Naive thymus-derived CD4-positive, alpha-beta T cell (primary cell): Measurements from ENCODE around the gene ELAVL4. TPM values are rescaled to one million over a fixed set of nuclear protein-coding genes. Genes with fewer than 3 reads are reported as not detected.

Source experiments
- ATAC-seq: fragments of 150-1000 bp; cut with Tn5 transposase; 2 replicates; pipeline ENCODE4 v1.10.0; 2021; ENCODE audit warnings: mild to moderate bottlenecking, moderate library complexity
- CTCF ChIA-PET: fragments of 350-600 bp; sonication (Branson Sonifier 250); formaldehyde crosslinking; loops from one replicate; lab custom pipeline; 2021; ENCODE audit warnings: antibody characterized with exemption; lab: Charles Lee
- POLR2A ChIA-PET: fragments of 350-600 bp; sonication (Branson Sonifier 250); formaldehyde crosslinking; loops from one replicate; lab custom pipeline; 2021; ENCODE audit warnings: antibody characterized with exemption, inconsistent platforms; lab: Charles Lee
- DNase-seq, 9 donors: peaks; one replicate each; pipeline versions ENCODE4 v3.0.0 to v3.0.0-alpha.2; 2020 to 2022; ENCODE audit warnings: mixed read lengths in 1 of 9
- H3K27ac ChIP-seq: one replicate; pipeline ENCODE4 v1.7.0; 2013; ENCODE audit warnings: mild to moderate bottlenecking, low read depth, low read length, moderate library complexity
- H3K27me3 ChIP-seq, 2 donors: one replicate each; pipeline ENCODE4 v1.7.0; 2013; ENCODE audit warnings: low read length in 2 of 2, mild to moderate bottlenecking in 2 of 2, moderate library complexity in 2 of 2; ENCODE audit not compliant: control insufficient read depth in 2 of 2, insufficient read depth in 2 of 2
- H3K36me3 ChIP-seq, 3 experiments: 1 replicate in 2 of 3; 2 replicates in 1 of 3; pipeline ENCODE4 v1.7.0; 2013; ENCODE audit warnings: low read length in 3 of 3, mild to moderate bottlenecking in 3 of 3, moderate library complexity in 1 of 3; ENCODE audit not compliant: insufficient read depth in 3 of 3, control insufficient read depth in 2 of 3
- H3K4me1 ChIP-seq, 2 donors: one replicate each; pipeline ENCODE4 v1.7.0; 2013; ENCODE audit warnings: low read length in 2 of 2, mild to moderate bottlenecking in 2 of 2, moderate library complexity in 1 of 2; ENCODE audit not compliant: control insufficient read depth in 2 of 2, insufficient read depth in 2 of 2
- H3K4me3 ChIP-seq: 2 replicates; pipeline ENCODE4 v1.7.0; 2013; ENCODE audit warnings: mild to moderate bottlenecking, low read length
- H3K9me3 ChIP-seq, 3 experiments: 1 replicate in 2 of 3; 2 replicates in 1 of 3; pipeline ENCODE4 v1.7.0; 2013; ENCODE audit warnings: low read length in 3 of 3; ENCODE audit not compliant: control insufficient read depth in 2 of 3
- H3K27ac Mint-ChIP-seq, 9 donors: one replicate each; pipeline ENCODE4 v1.8.0; 2020 to 2022; ENCODE audit warnings: mixed read lengths in 9 of 9, mild to moderate bottlenecking in 8 of 9, moderate library complexity in 5 of 9, inconsistent platforms in 2 of 9
- H3K27me3 Mint-ChIP-seq, 5 donors: one replicate each; pipeline ENCODE4 v1.8.0; 2021 to 2022; ENCODE audit warnings: mixed read lengths in 5 of 5, mild to moderate bottlenecking in 1 of 5
- H3K36me3 Mint-ChIP-seq, 5 donors: one replicate each; pipeline ENCODE4 v1.8.0; 2020 to 2022; ENCODE audit warnings: mixed read lengths in 5 of 5, mild to moderate bottlenecking in 3 of 5, inconsistent platforms in 1 of 5
- H3K4me1 Mint-ChIP-seq, 7 donors: one replicate each; pipeline ENCODE4 v1.8.0; 2020 to 2022; ENCODE audit warnings: mixed read lengths in 7 of 7, mild to moderate bottlenecking in 3 of 7, inconsistent platforms in 1 of 7
- H3K4me3 Mint-ChIP-seq, 10 donors: one replicate each; pipeline ENCODE4 v1.8.0; 2020 to 2022; ENCODE audit warnings: mild to moderate bottlenecking in 10 of 10, mixed read lengths in 10 of 10, moderate library complexity in 6 of 10, inconsistent platforms in 2 of 10
- H3K9me3 Mint-ChIP-seq, 11 donors: one replicate each; pipeline ENCODE4 v1.8.0; 2020 to 2022; ENCODE audit warnings: mixed read lengths in 11 of 11, mild to moderate bottlenecking in 4 of 11, inconsistent platforms in 1 of 11, moderate library complexity in 1 of 11
- intact Hi-C, 2 donors: fragments of 100-400 bp; cut with micrococcal nuclease; formaldehyde crosslinking; loops; one replicate each; pipeline ENCODE4 v1.15.1; 2023
- polyA plus RNA-seq, 2 donors: library from polyadenylated mRNA; unstranded; fragments of 300-500 nt; fragmentation: Illumina TruSeq; gene quantifications; one replicate each; pipeline ENCODE4 v1.2.3, GENCODE V29; 2021
- total RNA-seq, 6 experiments: library from RNA in 5 of 6; stranded (reverse) in 5 of 6; gene quantifications; 1 replicate in 5 of 6; 2 replicates in 1 of 6; pipeline ENCODE4 v1.2.3 and lab custom pipeline; 2021 to 2026

Gene ELAVL4
- total and polyA plus RNA-seq, 7 experiments from 2014 or later: 0.76 TPM; not detected in 6

DNA sequence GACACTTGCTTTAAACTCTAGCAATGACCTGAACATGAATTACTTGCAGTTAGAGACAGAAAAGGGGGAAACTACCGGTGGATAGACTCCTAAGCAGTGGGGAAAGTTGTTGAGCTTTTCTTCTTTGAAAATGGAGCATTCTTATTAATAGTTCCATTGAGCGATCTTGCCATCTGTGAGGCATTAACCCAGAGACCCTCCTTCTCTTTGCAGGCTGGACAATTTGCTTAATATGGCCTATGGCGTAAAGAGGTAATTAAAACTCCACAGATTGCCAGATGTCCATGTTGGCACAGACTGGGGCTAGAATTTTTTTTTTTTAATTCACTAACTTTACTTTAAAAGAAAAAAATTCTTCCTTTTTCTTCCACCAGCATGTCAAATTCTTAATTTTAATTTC lies 88.5 kb downstream of the ELAVL4 start:
- intact Hi-C loops: no loop called here
- ChIA-PET POLR2A (interaction anchor here (0.7 kb wide), 1 partner anchor 621 kb away, joined by 3 read pairs; no protein-coding TSS in a partner anchor), CTCF (no interaction called here)
- Histone ChIP-seq H3K4me3 (no peak overlapping the region), H3K9me3 (no peaks in the 10 kb centered on the region), H3K4me1 (no peaks in the 10 kb centered on the region), H3K36me3 (no peaks in the 10 kb centered on the region), H3K27ac (no peak overlapping the region), H3K27me3 (no peaks in the 10 kb centered on the region)
- Mint-ChIP-seq H3K4me1 (no peaks in the 10 kb centered on the region), H3K27me3 (peaks cover 0 to 15% (median 9%) of the 10 kb centered on the region in 5 donors), H3K36me3 (no peaks in the 10 kb centered on the region), H3K9me3 (peaks cover 0 to 9% (median 0%) of the 10 kb centered on the region in 11 donors), H3K27ac (no peak overlapping the region), H3K4me3 (no peak overlapping the region)
- DNase-seq (no peak), ATAC-seq (no peak)

DNA sequence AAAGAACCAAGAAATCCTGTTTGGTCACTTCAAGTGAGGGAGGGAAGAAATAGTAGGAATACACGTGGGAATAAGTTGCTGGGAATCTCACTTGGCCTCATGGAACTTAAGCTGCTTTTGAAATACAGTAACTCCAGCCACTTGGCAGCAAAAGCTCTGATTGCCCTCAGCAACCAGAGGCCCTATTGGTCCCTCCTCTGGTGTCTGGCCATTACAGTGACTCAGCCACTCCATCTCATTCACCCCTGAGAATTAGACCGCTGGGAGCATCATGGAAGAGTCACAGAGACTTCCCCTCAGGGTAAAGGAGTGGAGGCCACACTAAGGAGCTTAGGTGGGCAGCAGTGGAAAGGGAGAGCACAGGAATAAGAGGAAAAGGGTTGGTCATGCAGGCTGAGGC lies 99.6 kb downstream of the ELAVL4 start:
- Histone ChIP-seq H3K9me3 (no peaks in the 10 kb centered on the region), H3K27ac (no peak overlapping the region), H3K4me3 (no peak overlapping the region), H3K36me3 (no peaks in the 10 kb centered on the region), H3K4me1 (no peaks in the 10 kb centered on the region), H3K27me3 (no peaks in the 10 kb centered on the region)
- Mint-ChIP-seq H3K27ac (no peak overlapping the region), H3K36me3 (no peaks in the 10 kb centered on the region), H3K4me1 (no peaks in the 10 kb centered on the region), H3K9me3 (peaks cover 0 to 2% (median 0%) of the 10 kb centered on the region in 11 donors), H3K27me3 (peaks cover 0 to 13% (median 7%) of the 10 kb centered on the region in 5 donors), H3K4me3 (no peak overlapping the region)
- CTCF ChIA-PET: no interaction called here
- POLR2A ChIA-PET: no interaction called here
- DNase-seq (no peak), ATAC-seq (no peak)
- intact Hi-C loops: no loop called here

DNA sequence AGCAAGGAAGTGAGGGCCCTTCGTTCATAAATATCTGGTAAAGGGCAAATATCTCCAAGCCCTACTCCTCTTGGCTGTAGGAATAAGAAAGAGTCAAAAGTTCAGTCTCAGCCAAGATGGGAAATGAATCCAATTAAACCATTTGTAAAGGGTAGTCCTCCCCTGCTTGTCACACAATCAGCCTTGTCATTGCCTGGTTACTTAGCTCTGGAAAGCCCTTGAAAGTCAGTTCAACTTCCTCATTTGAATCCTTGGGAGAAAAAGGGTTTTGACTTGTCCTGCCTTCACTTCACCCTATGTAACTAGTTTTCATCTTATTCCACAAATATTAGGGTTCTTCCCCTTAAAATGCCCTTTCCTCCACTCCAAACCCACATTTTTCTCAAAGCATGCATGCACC lies 100.0 kb downstream of the ELAVL4 start:
- intact Hi-C loops: no loop called here
- Mint-ChIP-seq H3K27ac (no peak overlapping the region), H3K4me1 (no peaks in the 10 kb centered on the region), H3K4me3 (no peak overlapping the region), H3K36me3 (no peaks in the 10 kb centered on the region), H3K27me3 (peaks cover 0 to 13% (median 3%) of the 10 kb centered on the region in 5 donors), H3K9me3 (peaks cover 0 to 2% (median 0%) of the 10 kb centered on the region in 11 donors)
- ATAC-seq: no peak
- Histone ChIP-seq H3K9me3 (no peaks in the 10 kb centered on the region), H3K36me3 (no peaks in the 10 kb centered on the region), H3K4me1 (no peaks in the 10 kb centered on the region), H3K4me3 (no peak overlapping the region), H3K27ac (no peak overlapping the region), H3K27me3 (no peaks in the 10 kb centered on the region)
- ChIA-PET CTCF (no interaction called here), POLR2A (no interaction called here)
- DNase-seq: no peak

DNA sequence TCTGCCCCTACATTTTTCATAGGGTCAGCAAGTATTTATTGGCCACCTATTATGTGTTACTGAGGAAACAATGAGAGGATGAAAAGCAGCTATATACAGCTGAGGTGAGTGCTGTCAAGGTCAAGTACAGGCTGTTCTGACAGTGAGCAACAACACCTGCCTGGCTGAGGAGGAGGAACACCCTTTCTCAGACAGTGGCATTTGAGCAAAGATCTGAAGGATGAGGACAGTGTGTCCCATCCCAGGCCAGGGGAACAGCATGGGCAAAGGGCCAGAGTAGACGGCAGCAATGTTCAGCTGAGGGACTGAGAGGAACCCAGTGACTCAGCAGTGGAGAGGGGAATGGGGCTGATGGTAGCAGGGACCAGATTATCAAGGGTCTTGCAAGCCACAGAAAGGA lies 101.0 kb downstream of the ELAVL4 start:
- H3K27ac ChIP-seq: no peak overlapping the region
- H3K36me3 ChIP-seq: no peaks in the 10 kb centered on the region
- no peak for DNase-seq
- H3K27ac Mint-ChIP-seq: no peak overlapping the region
- H3K27me3 ChIP-seq: no peaks in the 10 kb centered on the region
- no peak for ATAC-seq
- H3K9me3 ChIP-seq: no peaks in the 10 kb centered on the region
- no peaks in the 10 kb centered on the region for H3K36me3 Mint-ChIP-seq
- H3K27me3 Mint-ChIP-seq: peaks cover 0 to 13% (median 3%) of the 10 kb centered on the region in 5 donors
- peaks cover 0 to 2% (median 0%) of the 10 kb centered on the region in 11 donors for H3K9me3 Mint-ChIP-seq
- H3K4me1 ChIP-seq: no peaks in the 10 kb centered on the region
- POLR2A ChIA-PET: no interaction called here
- H3K4me1 Mint-ChIP-seq: no peaks in the 10 kb centered on the region
- CTCF ChIA-PET: no interaction called here
- no peak overlapping the region for H3K4me3 Mint-ChIP-seq
- H3K4me3 ChIP-seq: no peak overlapping the region
- intact Hi-C loops: no loop called here

DNA sequence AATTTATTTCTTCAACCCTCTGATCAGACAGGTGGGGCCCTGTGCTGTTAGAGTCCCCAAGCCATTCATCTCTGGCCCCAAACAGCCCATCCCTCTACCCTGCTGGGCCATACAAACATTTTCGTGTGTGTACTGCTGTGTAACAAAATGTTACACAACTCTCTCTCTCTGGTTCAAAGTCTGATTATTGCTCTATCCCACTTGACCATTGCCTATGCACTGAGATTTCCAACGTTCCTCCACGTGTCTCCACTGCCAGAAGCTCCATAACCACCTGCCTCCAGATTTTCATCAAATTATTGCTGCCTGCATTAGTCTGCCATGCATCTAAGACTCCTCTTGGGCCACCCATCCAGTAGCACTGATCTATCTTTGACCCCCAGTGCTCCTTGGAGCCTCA lies 104.8 kb downstream of the ELAVL4 start:
- no peaks in the 10 kb centered on the region for H3K9me3 ChIP-seq
- Mint-ChIP-seq H3K4me3 (no peak overlapping the region), H3K27ac (no peak overlapping the region), H3K4me1 (no peaks in the 10 kb centered on the region), H3K9me3 (no peaks in the 10 kb centered on the region), H3K36me3 (no peaks in the 10 kb centered on the region), H3K27me3 (peaks cover 0 to 9% (median 4%) of the 10 kb centered on the region in 5 donors)
- ChIA-PET POLR2A (no interaction called here), CTCF (no interaction called here)
- no peaks in the 10 kb centered on the region for H3K36me3 ChIP-seq
- intact Hi-C loops: no loop called here
- no peak overlapping the region for H3K4me3 ChIP-seq
- ATAC-seq: no peak
- H3K4me1 ChIP-seq: no peaks in the 10 kb centered on the region
- no peak for DNase-seq
- no peaks in the 10 kb centered on the region for H3K27me3 ChIP-seq
- H3K27ac ChIP-seq: no peak overlapping the region

DNA sequence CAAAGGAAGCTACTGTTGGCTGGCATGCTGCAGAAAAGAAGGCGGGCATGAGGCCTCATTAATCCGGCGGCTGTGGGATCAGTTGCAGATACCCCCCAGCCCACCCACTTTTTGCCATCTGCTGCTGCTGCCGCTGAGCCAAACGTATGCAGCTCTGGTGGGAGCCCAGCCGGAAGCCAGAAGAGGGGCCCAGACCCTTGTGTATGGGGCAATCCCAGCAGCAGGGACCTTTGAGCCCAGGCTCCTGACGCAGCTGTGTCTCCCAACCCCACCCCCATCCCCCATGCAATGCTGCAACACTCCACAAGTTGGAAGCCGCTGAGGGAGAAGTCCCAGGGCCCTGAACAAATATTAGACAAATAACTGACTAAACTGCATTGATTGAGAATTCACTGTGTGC lies 106.0 kb downstream of the ELAVL4 start:
- CTCF ChIA-PET: no interaction called here
- no peaks in the 10 kb centered on the region for H3K9me3 Mint-ChIP-seq
- peaks cover 0 to 4% (median 2%) of the 10 kb centered on the region in 5 donors for H3K27me3 Mint-ChIP-seq
- H3K27me3 ChIP-seq: no peaks in the 10 kb centered on the region
- POLR2A ChIA-PET: no interaction called here
- no peak overlapping the region for H3K27ac ChIP-seq
- H3K36me3 Mint-ChIP-seq: no peaks in the 10 kb centered on the region
- H3K27ac Mint-ChIP-seq: no peak overlapping the region
- H3K4me1 Mint-ChIP-seq: no peaks in the 10 kb centered on the region
- DNase-seq (no peak), ATAC-seq (no peak)
- H3K4me1 ChIP-seq: no peaks in the 10 kb centered on the region
- H3K4me3 Mint-ChIP-seq: no peak overlapping the region
- H3K9me3 ChIP-seq: no peaks in the 10 kb centered on the region
- intact Hi-C loops: no loop called here
- H3K36me3 ChIP-seq: no peaks in the 10 kb centered on the region
- no peak overlapping the region for H3K4me3 ChIP-seq

DNA sequence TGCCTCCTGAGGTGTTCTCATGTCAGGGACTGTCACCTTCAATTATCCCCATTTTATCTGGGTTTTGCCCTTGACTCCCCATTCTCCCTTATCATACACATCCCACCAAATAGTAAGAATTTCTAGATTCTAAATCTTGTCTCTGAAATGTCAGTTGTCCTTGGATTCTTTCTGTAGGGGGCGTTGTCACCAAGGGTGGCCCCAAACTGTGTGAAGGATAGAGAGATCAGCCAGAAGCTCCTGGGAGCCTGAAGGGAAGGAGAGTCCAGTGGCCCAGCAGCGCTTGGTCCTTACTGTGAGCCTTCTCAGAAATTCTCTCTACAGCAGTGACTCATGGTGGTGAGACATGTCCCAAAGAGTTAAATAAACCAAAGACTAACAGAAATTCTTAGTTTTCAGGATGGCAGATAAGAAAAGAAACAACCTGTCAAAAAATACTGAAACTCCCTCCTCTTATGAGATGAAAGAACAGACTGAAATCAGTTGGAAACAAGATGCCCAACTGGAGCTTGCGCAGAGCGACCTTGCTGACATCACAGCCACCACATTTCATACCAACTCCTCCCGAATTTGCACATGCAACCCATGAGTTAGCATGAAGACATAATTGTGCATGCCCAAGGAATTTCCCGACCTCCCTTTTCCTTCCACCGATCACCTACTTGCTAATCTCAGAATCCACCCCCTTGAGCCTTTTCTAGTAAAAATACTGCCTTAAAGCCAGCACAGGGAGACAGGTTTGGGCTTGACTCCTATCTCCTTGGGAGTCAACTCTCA lies 109.8 kb downstream of the ELAVL4 start:
- Histone ChIP-seq H3K27me3 (no peaks in the 10 kb centered on the region), H3K4me1 (no peaks in the 10 kb centered on the region), H3K4me3 (no peak overlapping the region), H3K27ac (no peak overlapping the region), H3K36me3 (no peaks in the 10 kb centered on the region), H3K9me3 (no peaks in the 10 kb centered on the region)
- DNase-seq (no peak), ATAC-seq (no peak)
- H3K4me1 Mint-ChIP-seq: no peaks in the 10 kb centered on the region
- no peak overlapping the region for H3K4me3 Mint-ChIP-seq
- ChIA-PET POLR2A (no interaction called here), CTCF (no interaction called here)
- peaks cover 0 to 8% (median 0%) of the 10 kb centered on the region in 11 donors for H3K9me3 Mint-ChIP-seq
- no peaks in the 10 kb centered on the region for H3K36me3 Mint-ChIP-seq
- peaks cover 0 to 4% (median 3%) of the 10 kb centered on the region in 5 donors for H3K27me3 Mint-ChIP-seq
- no peak overlapping the region for H3K27ac Mint-ChIP-seq
- intact Hi-C loops: no loop called here
